Mucosa of gallbladder (tissue), 1 donor: Measurements from ENCODE around the gene TIMM13. TPM values are rescaled to one million over a fixed set of nuclear protein-coding genes. Genes with fewer than 3 reads are reported as not detected.

Source experiments
- DNase-seq: peaks from one replicate; pipeline ENCODE4 v3.0.0-alpha.2; 2020; ENCODE audit warnings: low spot score
- total RNA-seq: library from RNA; stranded (reverse); gene quantifications from one replicate; pipeline ENCODE4 v1.2.1, GENCODE V29; 2021
- donor health status: DM: no; HTN: no; CAD: no.

TIMM13 gene
- total RNA-seq, 1 donor from 2014 or later, result 76.4 TPM

DNA sequence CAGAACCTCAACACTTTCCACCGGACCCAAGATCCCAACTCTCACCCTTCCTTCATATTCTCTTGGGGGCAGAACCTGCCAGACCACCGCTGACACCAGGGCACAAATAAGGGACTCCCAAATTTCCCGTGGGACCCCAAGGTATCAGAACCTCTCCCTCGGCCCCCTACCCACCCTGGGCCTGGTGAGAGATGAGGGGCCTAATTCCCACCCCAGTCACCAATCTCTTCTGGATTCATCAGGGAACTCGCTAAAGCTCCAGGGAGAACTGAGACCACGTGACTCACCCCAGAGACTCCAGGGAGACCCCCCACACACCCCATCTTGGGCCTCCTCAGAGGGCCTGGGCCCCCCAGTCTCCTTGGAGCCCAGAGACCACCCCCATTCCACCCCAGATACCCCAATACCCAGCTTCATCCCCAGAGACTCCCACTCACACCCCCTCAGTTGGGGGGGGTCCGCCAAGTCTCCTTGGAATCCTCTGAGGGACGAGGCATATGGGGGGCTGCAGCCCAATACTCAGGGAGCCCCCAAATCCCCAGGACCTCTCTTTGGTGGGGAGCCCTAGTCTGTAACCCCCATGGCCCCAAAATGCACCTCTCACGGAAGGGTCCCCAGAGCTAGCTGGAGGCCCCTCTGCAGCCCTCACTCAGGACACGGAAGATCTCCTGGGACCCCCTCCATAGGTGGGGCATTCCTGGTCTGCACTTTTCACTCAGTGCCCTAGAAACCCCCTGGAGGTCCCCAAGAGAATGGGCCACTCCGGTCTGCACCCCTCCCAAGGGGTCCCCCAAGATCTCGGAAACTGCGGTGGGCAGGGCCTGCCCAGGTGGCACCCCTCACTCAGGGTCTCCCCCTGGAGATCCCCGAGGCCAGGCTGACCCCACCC, 27.8 kb upstream of the TIMM13 start:
- DNase-seq, result no peak

DNA sequence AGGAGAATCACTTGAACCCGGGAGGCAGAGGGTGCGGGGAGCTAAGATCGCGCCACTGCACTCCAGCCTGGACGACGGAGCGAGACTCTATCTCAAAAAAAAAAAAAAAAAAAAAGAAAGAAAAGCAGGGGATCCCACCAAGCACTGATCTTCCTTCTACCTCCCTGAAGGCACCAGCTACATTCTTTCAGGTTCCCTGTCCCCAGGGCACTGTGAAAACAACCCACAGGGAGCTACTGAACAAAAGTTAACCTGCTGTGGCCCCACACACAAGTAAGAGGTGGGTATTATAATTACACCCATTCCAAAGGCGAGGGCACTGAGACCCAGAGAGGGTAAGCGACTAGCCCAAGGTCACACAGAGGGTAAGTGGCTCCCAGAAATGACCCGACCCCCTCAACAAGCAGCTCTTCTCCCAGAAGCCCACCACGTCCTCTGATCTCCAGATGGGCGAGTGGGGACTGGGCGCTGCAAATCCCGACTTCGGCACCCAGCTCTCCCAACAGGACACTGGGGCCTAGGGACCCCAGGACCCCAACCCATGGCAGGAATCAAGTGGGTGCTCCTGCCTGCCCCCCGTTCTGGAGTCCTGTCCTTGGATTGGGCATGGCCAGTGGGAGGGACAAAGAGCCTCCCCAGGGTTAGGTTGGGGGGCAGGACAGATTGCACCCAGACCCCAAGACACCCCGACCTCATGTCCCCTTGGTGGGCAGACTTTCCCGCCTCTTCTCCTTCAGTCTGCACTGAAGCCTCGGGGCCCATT, 27.0 kb upstream of the TIMM13 start:
- DNase-seq, result no peak

DNA sequence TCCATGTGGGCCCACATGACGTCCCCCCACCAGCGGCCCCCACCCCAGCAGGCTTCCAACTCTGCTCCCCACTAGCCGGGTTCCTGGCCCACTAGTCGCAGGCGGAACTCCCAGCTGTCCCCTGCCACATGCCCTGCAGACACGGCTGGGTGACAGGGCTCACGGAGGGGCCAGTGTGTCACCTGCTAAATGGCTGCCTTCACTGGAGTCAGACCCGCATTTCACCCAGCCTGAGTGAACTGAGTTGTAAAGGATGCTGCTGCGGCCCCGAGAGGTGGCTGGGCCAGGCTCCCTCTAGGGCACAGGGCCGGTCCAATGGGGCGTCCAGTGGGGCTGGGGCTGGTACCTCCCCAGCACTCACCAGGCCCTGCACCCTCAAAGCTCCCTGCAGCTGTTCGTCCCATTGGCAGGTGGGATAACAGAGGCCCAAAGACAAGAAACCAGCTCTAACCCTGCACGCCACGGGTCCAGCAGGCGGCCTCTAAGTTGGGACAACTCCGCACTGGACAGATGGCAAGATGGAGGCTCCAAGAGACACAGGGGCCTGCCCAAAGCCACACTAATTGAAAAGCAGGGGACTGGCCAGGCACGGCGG, 26.1 kb upstream of the TIMM13 start:
- no peak for DNase-seq

DNA sequence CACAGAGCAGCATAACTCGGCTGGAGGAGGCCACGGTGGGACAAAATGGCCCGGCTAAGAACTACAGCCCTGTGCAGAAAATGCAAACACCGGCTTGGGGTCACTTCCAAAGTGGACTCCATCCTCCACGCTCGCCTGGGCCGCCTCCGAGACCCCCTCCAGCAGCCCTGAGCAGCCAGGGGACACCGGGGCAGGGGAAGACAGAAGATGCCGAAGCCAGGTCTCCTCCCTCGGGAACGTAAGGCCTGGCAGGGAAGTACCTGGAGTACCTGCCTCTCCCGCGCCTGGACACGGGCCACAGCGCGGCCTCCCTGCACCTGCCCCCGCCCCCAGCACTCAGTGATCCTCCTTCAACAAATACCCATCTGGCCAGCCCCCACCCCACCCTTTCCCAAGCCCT, 24.4 kb upstream of the TIMM13 start:
- no peak for DNase-seq

DNA sequence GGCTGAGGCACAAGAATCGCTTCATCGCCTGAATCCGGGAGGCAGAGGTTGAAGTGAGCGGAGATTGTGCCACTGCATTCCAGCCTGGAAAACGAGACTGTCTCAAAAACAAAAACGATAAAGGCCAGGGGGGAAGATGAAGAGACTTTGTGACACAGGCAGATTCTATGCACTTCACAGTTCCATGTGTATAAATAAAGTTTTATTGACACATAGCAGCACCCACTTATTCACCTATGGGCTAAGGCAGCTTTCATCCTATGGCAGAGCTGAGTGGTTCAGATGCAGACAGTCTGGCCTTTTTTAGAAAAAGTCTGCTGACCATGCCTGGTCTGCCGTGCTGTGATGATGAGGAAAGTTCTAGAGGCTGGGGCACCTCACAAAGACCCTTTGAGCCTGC, 23.8 kb upstream of the TIMM13 start:
- no peak for DNase-seq

DNA sequence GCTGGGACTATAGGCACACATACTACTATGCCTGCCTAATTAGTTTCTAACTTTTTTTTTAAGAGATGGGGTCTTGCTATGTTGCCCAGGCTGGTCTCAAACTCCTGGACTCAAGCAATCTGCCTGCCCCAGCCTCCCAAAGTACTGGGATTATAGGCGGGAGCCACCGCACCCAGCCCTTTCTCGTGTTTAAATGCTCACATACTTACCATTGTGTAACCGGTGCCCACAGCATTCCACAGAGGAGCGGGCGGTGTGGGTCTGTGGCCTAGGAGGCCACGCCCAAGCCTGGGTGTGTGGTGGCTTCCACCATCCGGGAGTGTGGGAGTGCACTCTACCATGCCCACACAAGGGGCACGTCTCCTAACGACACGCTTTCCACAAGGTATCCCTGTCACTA, 21.6 kb upstream of the TIMM13 start:
- no peak for DNase-seq

DNA sequence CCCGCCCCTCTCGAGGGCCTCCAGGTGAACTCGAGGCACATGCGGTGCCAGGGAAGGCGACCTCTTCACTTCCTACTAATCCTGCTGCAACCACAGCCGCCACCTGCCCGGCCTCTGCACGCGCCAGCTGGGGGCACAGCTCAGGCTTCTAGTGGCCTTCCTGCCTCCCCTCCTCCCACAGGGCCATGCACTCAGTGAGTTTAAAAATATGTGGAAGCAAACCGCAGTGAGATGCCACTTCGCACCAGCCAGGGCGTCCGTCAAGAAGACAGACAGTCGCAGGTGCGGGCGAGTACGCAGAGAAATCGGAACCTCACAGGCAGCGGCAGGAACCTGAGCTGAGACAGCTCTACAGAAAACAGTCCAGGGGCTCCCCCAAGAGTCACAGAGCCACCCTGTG, 19.0 kb upstream of the TIMM13 start:
- no peak for DNase-seq

DNA sequence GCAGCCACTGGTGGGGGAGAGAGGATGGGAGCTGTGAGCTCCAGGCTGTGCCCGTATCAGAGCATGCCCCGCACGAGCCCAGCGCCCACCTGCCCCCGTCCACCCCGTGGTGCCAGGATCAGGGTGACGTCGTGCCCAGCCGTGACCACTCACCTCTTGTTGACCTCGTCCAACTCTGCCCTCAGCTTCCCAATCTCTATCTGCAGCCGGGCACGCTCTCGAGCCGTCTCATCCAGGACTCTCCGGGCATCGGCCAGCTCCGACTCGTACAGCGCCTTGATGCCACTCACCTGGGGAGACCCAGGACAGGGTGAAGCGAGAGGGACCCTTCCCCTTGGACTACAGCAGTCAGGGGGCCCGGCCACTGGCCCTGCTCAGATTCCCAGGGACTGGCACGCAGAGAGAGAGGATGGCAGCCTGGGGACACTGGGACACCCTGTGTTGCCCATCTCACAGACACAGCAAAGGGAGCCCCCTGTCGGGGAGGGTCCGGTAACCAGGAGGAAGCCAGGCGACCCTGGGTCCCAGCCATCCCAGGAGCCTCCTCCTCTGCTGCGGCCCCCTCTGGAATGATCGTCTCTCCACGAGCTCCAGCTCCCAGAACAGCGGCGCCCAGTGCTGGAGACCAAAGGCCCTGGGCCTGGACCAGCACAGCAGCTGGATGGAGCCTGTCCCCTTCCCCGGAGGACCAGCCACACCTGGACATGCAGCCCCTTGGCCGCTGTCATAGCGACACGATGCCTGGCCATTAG, 17.0 kb upstream of the TIMM13 start:
- no peak for DNase-seq

DNA sequence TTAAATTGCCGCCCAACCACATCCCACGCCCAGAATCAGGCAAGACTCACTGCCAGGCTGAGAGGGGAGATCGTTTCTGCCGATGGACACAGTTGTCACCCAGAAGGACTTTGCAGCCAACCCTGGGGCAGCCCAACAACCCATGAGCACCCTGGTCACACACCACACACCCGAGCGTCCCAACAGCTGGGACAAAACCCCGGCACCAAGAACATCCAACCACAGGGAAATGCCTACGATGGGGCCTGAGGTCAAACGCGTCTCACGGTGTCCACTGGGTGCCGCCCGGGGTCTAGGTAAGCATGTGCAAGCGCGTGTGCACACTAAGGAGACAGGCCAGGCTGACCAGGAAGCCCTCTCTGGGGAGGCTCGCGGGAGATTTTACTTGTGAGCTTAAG, 16.4 kb upstream of the TIMM13 start:
- no peak for DNase-seq

DNA sequence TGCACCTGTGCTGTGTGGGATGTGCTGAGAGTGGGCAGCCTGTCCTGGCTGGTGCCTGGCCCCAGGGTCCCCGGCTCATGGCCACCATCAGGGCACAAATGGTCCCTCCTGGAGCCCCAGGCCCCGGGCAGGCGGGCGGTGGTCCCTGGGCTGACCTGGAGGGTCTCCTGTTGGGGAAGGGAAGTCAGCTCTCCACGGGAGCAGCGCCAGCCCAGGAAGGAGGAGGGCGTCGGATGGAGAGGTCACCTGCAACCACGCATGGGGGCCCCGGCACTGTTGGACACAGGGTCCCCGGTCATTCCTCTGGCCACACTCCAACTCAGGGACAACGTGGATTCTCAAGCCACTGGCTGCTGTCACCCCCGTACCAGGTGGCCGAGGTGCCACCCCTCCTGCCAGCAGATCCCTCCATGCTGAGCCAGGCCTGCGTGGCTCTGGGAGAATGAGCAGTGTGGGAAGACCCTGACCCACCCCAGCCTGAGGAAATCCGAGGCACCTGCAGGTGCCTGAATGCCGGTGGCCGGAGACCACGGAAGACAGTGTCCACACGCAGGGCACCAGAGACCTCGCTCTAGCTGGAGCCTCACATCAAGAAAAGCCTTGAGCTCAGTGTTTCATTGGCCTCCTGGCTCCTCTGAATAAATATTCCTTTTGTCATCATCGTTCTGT, 15.9 kb upstream of the TIMM13 start:
- no peak for DNase-seq

DNA sequence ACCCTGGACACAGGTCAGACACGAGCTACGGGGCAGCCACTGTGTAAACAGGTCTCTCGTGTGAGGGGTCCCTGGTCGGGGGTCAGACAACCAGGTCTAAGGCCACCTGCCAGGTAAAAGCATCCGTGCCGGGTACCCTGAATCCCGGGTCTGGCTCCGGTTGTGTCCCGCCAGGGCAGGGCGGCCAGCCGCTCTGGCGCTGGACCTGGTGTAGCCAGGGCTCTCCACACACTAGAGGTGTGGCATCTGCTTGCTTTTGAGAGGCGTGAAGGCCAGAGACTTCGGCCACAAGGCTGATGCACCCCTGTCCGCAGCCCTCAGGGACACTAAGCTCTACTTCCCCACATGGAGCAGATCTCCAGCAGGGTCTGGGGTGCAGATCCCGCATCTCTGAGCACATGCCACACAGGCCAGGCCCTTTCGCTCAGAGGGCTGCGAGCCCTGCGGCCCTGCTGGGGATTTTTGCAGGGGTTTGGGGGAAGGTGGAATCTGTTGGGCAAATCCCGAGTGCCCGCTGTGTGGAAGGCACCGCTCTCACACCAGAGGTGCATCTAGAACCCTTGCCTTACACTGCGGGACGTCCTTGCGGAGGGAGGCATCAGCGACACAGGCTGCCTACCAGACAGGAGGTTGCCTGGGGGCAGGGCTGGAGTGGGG, 13.8 kb upstream of the TIMM13 start:
- DNase-seq, result no peak

DNA sequence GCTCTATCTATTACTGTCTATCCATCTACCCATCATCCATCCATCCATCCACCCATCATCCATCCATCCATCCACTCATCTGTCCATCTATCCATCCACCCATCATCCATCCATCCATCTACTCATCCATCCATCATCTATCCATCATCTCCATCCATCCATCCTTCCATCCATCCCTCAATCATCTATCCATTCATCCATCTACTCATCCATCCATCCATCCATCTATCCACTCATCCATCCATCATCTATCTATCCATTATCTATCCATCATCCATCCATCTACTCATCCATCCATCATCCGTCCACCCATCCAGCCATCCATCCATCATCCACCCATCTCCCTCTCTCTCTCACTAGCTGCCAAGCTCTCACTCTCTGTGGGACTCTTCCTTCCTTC, 13.1 kb upstream of the TIMM13 start:
- no peak for DNase-seq

DNA sequence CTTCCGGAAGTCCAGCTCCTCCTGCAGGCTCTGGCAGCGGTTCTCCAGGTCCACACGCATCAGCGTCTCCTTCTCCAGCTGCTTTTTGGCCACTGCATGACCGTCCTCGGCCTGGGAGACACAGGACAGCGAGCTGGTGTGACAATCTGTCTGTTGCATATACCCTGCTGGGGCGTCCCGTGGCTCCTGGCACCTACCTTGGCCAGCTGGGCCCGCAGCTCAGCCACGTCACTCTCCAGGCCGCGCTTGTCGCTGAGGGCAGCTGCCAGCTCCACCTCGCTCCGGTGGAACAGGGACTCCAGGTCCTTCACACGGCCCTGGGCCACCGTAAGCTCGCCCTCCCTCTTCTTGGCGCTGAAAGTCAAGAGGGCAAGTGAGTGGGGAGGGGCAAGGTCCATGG, 10.8 kb upstream of the TIMM13 start:
- DNase-seq, result no peak

DNA sequence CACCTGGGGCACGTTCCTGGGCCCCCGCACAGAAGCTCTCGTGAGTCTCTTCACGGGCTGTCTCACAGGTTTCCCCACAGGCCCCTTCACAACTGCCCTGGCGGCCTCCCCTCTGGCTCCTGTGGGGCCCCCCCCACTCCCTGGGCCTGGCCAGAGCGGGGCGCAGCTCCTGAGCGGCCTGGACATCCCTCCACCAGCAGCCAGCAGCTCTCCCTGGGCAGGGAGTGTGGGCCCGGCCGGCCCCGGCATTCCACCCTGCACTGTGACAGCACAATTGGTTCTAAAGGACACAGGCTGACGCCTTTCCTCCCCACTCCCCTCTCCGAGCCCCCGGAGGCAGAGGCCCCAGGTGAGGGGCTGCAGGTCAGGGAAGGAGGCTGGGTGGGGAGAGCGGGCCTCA, 9.5 kb upstream of the TIMM13 start:
- no peak for DNase-seq

DNA sequence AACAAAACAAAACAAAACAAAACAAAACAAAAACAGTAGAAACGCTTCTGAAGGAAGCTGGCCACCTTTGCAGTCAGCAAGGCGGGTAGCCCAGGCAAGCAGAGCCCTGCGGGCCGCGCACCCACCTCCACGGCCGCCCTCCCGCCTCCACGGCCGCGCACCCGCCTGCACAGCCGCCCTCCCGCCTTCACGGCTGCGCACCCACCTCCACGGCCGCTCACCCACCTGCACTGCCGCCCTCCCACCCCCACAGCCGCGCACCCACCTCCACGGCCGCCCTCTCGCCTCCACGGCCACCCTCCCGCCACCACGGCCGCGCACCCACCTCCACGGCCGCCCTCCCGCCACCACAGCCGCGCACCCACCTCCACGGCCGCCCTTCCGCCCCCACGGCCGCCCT, 9.0 kb upstream of the TIMM13 start:
- DNase-seq, result no peak

DNA sequence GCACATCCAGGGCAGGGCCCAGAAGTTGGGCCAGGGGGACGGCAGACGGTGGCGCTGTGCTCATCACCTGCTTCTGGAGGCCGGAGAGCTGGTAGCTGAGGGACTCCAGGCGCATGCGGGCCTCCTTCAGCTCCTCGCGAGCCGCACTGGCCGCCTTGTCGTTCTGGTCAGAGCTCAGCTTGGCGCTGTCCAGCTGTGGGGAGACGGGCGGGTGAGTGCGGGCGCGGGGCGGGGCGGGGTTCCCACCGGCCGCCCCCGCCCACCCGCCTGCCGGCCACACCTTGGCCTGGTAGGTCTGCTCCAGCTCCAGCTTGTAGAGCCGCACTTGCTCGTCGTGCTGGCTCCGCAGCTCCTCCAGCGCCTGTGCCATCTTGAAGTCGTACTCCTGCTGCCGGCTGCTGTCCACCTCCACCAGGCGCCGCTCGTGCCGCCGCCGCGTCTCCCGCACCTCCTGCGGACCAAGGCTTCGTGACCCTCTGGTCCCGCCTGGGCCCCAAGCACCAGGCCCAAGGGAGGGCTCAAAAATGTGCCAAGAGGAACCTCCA, 7.4 kb upstream of the TIMM13 start:
- no peak for DNase-seq

DNA sequence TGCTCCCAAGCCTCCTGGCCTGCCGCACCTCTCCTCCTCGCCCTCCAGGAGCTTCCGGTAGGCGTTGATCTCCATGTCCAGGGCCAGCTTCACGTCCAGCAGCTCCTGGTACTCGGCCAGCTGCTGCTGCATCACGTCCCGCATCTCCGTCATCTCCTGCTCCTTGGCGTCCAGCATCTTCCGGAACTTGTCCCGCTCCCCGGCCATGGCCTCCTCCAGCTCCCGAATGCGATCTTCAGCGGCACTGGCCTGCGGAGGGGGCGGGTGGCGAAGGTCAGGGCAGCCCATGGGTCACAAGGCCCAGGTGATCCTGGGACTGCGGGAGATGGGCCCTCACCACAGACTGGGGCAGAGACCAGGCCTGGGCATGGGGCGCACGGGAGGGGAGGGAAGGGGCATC, 6.9 kb upstream of the TIMM13 start:
- DNase-seq, result no peak

DNA sequence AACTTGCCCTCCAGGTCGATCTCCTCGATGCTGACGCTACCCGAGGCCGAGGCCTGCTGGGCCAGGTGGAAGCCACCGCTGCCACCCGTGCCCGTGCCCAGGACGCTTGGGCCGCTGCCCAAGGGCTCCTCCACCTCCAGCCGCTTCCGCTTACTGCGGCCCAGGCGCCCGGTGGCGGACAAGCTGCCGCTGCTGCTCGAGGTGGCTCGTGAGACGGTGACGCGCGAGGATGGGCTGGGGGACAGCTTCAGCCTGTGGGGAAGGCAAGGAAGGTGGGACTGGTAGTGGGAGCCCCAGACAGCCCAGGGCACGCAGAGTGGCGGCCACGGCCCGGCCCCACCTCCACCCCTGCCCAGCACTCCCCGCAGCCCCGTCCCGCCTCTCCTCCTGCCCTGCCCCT, 6.5 kb upstream of the TIMM13 start:
- no peak for DNase-seq

DNA sequence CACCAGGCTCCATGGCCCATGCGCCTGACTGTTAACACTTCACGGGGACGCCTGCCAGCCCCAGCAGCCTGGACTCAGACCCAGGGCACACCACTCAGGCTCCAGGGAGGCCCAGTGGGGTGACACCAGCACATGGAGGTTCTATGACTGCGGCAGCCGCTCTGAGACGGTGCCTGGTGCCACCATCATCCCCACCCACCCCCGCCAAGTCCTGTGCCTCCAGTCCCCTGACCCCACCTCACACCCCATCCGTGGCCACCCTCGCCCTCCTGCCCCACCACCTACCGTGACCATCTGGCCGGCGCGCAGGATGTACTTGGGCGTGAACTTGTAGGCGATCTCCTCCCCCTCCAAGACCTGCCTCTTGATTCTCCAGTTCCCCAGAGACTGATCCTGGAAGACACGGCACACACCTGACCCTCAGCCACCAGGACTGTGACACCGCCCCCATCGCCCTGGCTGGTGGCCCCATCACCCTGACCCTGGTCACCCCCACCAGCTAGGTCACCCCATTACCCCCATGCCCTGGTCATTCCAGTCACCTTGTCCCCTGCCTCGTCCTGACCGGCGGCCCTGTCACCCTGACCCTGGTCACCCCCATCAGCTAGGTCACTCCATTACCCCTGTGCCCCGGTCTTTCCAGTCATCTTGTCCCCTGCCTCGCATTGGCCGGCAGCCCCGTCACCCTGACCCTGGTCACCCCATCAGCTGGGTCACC, 4.9 kb upstream of the TIMM13 start:
- DNase-seq, result no peak
